ENCODE results near the gene NDST3.

Gene NDST3

DNA sequence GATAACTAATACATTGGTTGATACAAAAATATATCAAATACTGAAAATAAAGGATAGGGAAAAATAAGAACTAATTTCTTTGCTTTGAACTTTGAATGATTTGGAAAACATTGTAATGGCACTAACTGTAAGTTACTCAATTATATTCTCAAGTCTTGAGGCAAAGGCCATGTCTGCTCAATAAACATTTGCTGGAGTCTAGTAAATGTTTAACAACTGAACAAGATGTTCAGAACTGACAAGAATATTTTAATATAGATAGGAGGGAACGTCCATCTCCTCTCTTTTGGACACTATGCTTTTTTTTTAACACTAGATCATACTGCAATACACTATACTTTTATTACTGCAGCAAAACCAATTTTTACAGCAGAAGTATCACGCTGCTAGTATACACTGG is 242.3 kb downstream of the NDST3 start:
- no peak for TF ChIP-seq EZH2 (IDR thresholded peaks at IDR 0.05)
- no peak for TF ChIP-seq POLR2AphosphoS5 (IDR thresholded peaks at IDR 0.05; ENCODE audit: borderline replicate concordance, low read depth, low read length)
- TF ChIP-seq FOXP2 (optimal IDR thresholded peaks at IDR 0.05; ENCODE audit: control extremely low read depth, extremely low read length, insufficient read depth): no peak
- H3K27ac ChIP-seq: no peak overlapping the region
- no peak overlapping the region for H3K9ac ChIP-seq (ENCODE audit: insufficient read length)
- H3K4me3 ChIP-seq: no peak overlapping the region
- H3K9me3 ChIP-seq (ENCODE audit: low read depth, low read length): no peaks in the 10 kb centered on the region
- DNase-seq (ENCODE audit: low read depth, low spot score): no peak
- peaks cover 26% of the 10 kb centered on the region for H3K36me3 ChIP-seq (ENCODE audit: insufficient read depth, low read length)

DNA sequence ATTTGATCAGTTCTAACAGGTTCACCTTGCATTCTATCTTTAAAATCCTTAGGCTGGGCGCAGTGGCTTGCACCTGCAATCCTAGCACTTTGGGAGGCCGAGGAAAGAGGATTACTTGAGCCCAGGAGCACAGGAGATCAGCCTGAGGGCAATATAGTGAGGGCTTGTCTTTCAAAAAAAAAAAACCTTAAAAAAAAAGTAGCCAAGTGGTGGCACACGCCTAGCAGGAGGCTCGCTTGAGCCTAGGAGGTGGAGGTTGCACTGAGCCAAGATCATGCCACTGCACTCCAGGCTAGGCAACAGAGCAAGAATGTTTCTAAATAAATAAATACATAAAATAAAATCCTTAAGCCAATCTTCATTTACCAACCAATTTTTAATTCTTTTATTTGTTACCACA is 243.0 kb downstream of the NDST3 start:
- TF ChIP-seq FOXP2 (optimal IDR thresholded peaks at IDR 0.05; ENCODE audit: control extremely low read depth, extremely low read length, insufficient read depth) (no peak), EZH2 (IDR thresholded peaks at IDR 0.05) (no peak), POLR2AphosphoS5 (IDR thresholded peaks at IDR 0.05; ENCODE audit: borderline replicate concordance, low read depth, low read length) (no peak)
- no peak overlapping the region for H3K27ac ChIP-seq
- no peak for DNase-seq (ENCODE audit: low read depth, low spot score)
- no peak overlapping the region for H3K9ac ChIP-seq (ENCODE audit: insufficient read length)
- peaks cover 30% of the 10 kb centered on the region for H3K36me3 ChIP-seq (ENCODE audit: insufficient read depth, low read length)
- H3K4me3 ChIP-seq: no peak overlapping the region
- H3K9me3 ChIP-seq (ENCODE audit: low read depth, low read length): no peaks in the 10 kb centered on the region

- H3K27ac ChIP-seq: peak overlapping the region; percentile 77
- peak overlapping the region; percentile 90 for H3K9ac ChIP-seq (ENCODE audit: insufficient read length)
- peak overlapping the region; percentile 90 for H3K4me3 ChIP-seq
- DNase-seq (ENCODE audit: low read depth, low spot score): no peak
- peaks cover 30% of the 10 kb centered on the region for H3K36me3 ChIP-seq (ENCODE audit: insufficient read depth, low read length)
- TF ChIP-seq POLR2AphosphoS5 (IDR thresholded peaks at IDR 0.05; ENCODE audit: borderline replicate concordance, low read depth, low read length): peak; percentile 98
- TF ChIP-seq FOXP2 (optimal IDR thresholded peaks at IDR 0.05; ENCODE audit: control extremely low read depth, extremely low read length, insufficient read depth): no peak
- TF ChIP-seq EZH2 (IDR thresholded peaks at IDR 0.05): no peak
- H3K9me3 ChIP-seq (ENCODE audit: low read depth, low read length): no peaks in the 10 kb centered on the region
Observed at GRCh38 chr4:118278473-118279274, 244.4 kb downstream of the NDST3 start.

DNA sequence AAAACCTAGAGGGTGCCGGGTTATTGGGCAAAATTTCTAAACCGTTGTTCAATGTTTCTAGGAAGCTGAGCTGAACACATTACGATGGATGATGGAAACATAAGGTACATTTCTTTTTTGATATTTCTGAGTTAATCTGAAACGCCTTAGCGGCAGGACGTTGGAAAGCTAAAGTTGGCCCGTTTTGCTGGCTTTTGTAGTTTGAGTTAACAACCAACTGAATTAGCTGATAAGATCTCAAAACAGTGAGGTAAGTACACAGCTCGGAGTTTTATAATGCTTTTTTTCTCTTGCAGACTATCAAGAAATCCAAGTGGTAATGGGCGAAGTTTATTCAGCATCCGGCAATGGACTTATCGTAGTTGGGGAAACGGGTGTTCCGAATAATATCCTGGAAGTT is 245.0 kb downstream of the NDST3 start:
- peak overlapping the region; percentile 77 for H3K27ac ChIP-seq
- DNase-seq (ENCODE audit: low read depth, low spot score): no peak
- H3K4me3 ChIP-seq: peak overlapping the region; percentile 90
- no peaks in the 10 kb centered on the region for H3K9me3 ChIP-seq (ENCODE audit: low read depth, low read length)
- peaks cover 30% of the 10 kb centered on the region for H3K36me3 ChIP-seq (ENCODE audit: insufficient read depth, low read length)
- TF ChIP-seq POLR2AphosphoS5 (IDR thresholded peaks at IDR 0.05; ENCODE audit: borderline replicate concordance, low read depth, low read length) (no peak), EZH2 (IDR thresholded peaks at IDR 0.05) (no peak), FOXP2 (optimal IDR thresholded peaks at IDR 0.05; ENCODE audit: control extremely low read depth, extremely low read length, insufficient read depth) (no peak)
- peak overlapping the region; percentile 90 for H3K9ac ChIP-seq (ENCODE audit: insufficient read length)

DNA sequence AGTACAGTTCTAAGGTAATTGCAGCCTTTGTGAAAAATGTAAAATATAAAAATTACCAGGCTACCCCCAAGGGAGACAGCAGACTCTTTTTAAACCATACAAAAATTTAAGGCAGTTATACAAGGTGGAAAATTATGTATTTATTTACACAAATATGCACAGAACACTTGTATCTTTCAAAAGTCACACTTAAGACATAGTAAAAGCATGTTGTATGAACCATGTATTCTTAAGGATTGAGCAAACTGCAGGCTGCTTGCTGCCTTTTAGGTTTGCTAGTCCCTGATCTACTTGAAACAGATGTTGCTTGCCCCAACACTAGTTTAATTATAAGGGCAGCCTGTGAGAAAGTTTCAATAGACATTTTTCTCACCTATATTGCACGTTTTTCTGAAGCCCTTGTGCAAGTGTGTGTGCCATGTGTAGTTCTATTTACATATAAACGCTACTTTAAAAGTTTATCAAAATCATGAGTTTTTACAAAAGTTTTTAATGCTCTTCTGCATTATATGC is 245.7 kb downstream of the NDST3 start:
- no peak for DNase-seq (ENCODE audit: low read depth, low spot score)
- TF ChIP-seq EZH2 (IDR thresholded peaks at IDR 0.05): no peak
- TF ChIP-seq POLR2AphosphoS5 (IDR thresholded peaks at IDR 0.05; ENCODE audit: borderline replicate concordance, low read depth, low read length): no peak
- TF ChIP-seq FOXP2 (optimal IDR thresholded peaks at IDR 0.05; ENCODE audit: control extremely low read depth, extremely low read length, insufficient read depth): no peak
- Histone ChIP-seq H3K4me3 (peak overlapping the region; percentile 90), H3K36me3 (ENCODE audit: insufficient read depth, low read length) (peaks cover 30% of the 10 kb centered on the region), H3K9ac (ENCODE audit: insufficient read length) (peak overlapping the region; percentile 90), H3K9me3 (ENCODE audit: low read depth, low read length) (no peaks in the 10 kb centered on the region), H3K27ac (peak overlapping the region; percentile 77; the same call in 1 of the 2 replicates)

GRCh38 chr4:118280501-118281218 is 246.4 kb downstream of the NDST3 start:
- DNase-seq (ENCODE audit: low read depth, low spot score): no peak
- peaks cover 30% of the 10 kb centered on the region for H3K36me3 ChIP-seq (ENCODE audit: insufficient read depth, low read length)
- TF ChIP-seq FOXP2 (optimal IDR thresholded peaks at IDR 0.05; ENCODE audit: control extremely low read depth, extremely low read length, insufficient read depth) (no peak), POLR2AphosphoS5 (IDR thresholded peaks at IDR 0.05; ENCODE audit: borderline replicate concordance, low read depth, low read length) (peak; percentile 34; the same call in 1 of the 2 replicates)
- no peaks in the 10 kb centered on the region for H3K9me3 ChIP-seq (ENCODE audit: low read depth, low read length)
- H3K4me3 ChIP-seq: peak overlapping the region; percentile 90
- H3K9ac ChIP-seq (ENCODE audit: insufficient read length): peak overlapping the region; percentile 90
- H3K27ac ChIP-seq: peak overlapping the region; percentile 77

GRCh38 chr4:118281611-118282442 is 247.5 kb downstream of the NDST3 start:
- Histone ChIP-seq H3K9ac (ENCODE audit: insufficient read length) (no peak overlapping the region), H3K36me3 (ENCODE audit: insufficient read depth, low read length) (peaks cover 30% of the 10 kb centered on the region), H3K27ac (peak overlapping the region; percentile 72), H3K4me3 (no peak overlapping the region), H3K9me3 (ENCODE audit: low read depth, low read length) (no peaks in the 10 kb centered on the region)
- DNase-seq (ENCODE audit: low read depth, low spot score): no peak
- TF ChIP-seq POLR2AphosphoS5 (IDR thresholded peaks at IDR 0.05; ENCODE audit: borderline replicate concordance, low read depth, low read length) (peak; percentile 25), EZH2 (IDR thresholded peaks at IDR 0.05) (no peak)

- no peak for DNase-seq (ENCODE audit: low read depth, low spot score)
- Histone ChIP-seq H3K36me3 (ENCODE audit: insufficient read depth, low read length) (peaks cover 30% of the 10 kb centered on the region), H3K9me3 (ENCODE audit: low read depth, low read length) (no peaks in the 10 kb centered on the region), H3K4me3 (no peak overlapping the region), H3K27ac (no peak overlapping the region), H3K9ac (ENCODE audit: insufficient read length) (no peak overlapping the region)
- TF ChIP-seq EZH2 (IDR thresholded peaks at IDR 0.05) (no peak), FOXP2 (optimal IDR thresholded peaks at IDR 0.05; ENCODE audit: control extremely low read depth, extremely low read length, insufficient read depth) (no peak), POLR2AphosphoS5 (IDR thresholded peaks at IDR 0.05; ENCODE audit: borderline replicate concordance, low read depth, low read length) (no peak; the same call in 1 of the 2 replicates)
Observed at GRCh38 chr4:118282692-118283091, 248.4 kb downstream of the NDST3 start.
